CD4-positive, CD25-positive, alpha-beta regulatory T cell (primary cell): Measurements from ENCODE around the gene IGF1. TPM values are rescaled to one million over a fixed set of nuclear protein-coding genes. Genes with fewer than 3 reads are reported as not detected.
"Not testable (repeated sequence)": the region's sequence is repeated elsewhere in the genome, so short reads cannot be mapped to it uniquely, and the experiment has no call there.

Source experiments
- ATAC-seq, 2 donors: fragments of 150-1000 bp; cut with Tn5 transposase; one replicate each; pipeline ENCODE4 v1.10.0; 2021; ENCODE audit warnings: low read depth in 2 of 2, moderate number of reproducible peaks in 2 of 2, moderate library complexity in 1 of 2
- DNase-seq, 3 donors: peaks; one replicate each; pipeline versions ENCODE4 v3.0.0 to v3.0.0-alpha.2; 2012 to 2022; ENCODE audit warnings: mixed read lengths in 1 of 3
- H3K27ac ChIP-seq: one replicate; pipeline ENCODE4 v1.7.0; 2013; ENCODE audit warnings: mild to moderate bottlenecking, low read length; ENCODE audit not compliant: insufficient read depth, poor library complexity, severe bottlenecking
- H3K27me3 ChIP-seq: one replicate; pipeline ENCODE4 v1.7.0; 2013; ENCODE audit warnings: low read length; ENCODE audit not compliant: control insufficient read depth, insufficient read depth
- H3K36me3 ChIP-seq: one replicate; pipeline ENCODE4 v1.7.0; 2013; ENCODE audit warnings: mild to moderate bottlenecking, low read length, moderate library complexity; ENCODE audit not compliant: control insufficient read depth, insufficient read depth
- H3K4me1 ChIP-seq: 2 replicates; pipeline ENCODE4 v1.7.0; 2013; ENCODE audit warnings: mild to moderate bottlenecking, low read length; ENCODE audit not compliant: insufficient read depth, control insufficient read depth, poor library complexity, severe bottlenecking
- H3K4me3 ChIP-seq: one replicate; pipeline ENCODE4 v1.7.0; 2013; ENCODE audit warnings: low read depth, mild to moderate bottlenecking, low read length, moderate library complexity
- H3K9me3 ChIP-seq, 2 experiments: 1 replicate in 1 of 2; 2 replicates in 1 of 2; pipeline ENCODE4 v1.7.0; 2013; ENCODE audit warnings: low read length in 2 of 2, mild to moderate bottlenecking in 1 of 2, moderate library complexity in 1 of 2; ENCODE audit not compliant: control insufficient read depth in 2 of 2
- H3K27ac Mint-ChIP-seq, 3 donors: one replicate each; pipeline ENCODE4 v1.8.0; 2020 to 2022; ENCODE audit warnings: mild to moderate bottlenecking in 3 of 3, mixed read lengths in 3 of 3, moderate library complexity in 2 of 3
- H3K27me3 Mint-ChIP-seq: one replicate; pipeline ENCODE4 v1.8.0; 2022; ENCODE audit warnings: mild to moderate bottlenecking, mixed read lengths
- H3K36me3 Mint-ChIP-seq: one replicate; pipeline ENCODE4 v1.8.0; 2020; ENCODE audit warnings: mixed read lengths
- H3K4me1 Mint-ChIP-seq, 4 donors: one replicate each; pipeline ENCODE4 v1.8.0; 2020 to 2022; ENCODE audit warnings: mixed read lengths in 4 of 4, mild to moderate bottlenecking in 1 of 4
- H3K4me3 Mint-ChIP-seq, 4 donors: one replicate each; pipeline ENCODE4 v1.8.0; 2020 to 2022; ENCODE audit warnings: mild to moderate bottlenecking in 4 of 4, mixed read lengths in 4 of 4, moderate library complexity in 3 of 4
- H3K9me3 Mint-ChIP-seq, 7 donors: one replicate each; pipeline ENCODE4 v1.8.0; 2020 to 2022; ENCODE audit warnings: mixed read lengths in 7 of 7, mild to moderate bottlenecking in 3 of 7, moderate library complexity in 2 of 7
- polyA plus RNA-seq, 4 donors: library from polyadenylated mRNA; unstranded; fragments of 300-500 nt; fragmentation: Illumina TruSeq; gene quantifications; one replicate each; pipeline ENCODE4 v1.2.3, GENCODE V29; 2021
- total RNA-seq: library from RNA; stranded (reverse); gene quantifications from one replicate; pipeline ENCODE4 v1.2.3, GENCODE V29; 2022

Gene IGF1
- total and polyA plus RNA-seq, 5 donors from 2014 or later, result not detected

DNA sequence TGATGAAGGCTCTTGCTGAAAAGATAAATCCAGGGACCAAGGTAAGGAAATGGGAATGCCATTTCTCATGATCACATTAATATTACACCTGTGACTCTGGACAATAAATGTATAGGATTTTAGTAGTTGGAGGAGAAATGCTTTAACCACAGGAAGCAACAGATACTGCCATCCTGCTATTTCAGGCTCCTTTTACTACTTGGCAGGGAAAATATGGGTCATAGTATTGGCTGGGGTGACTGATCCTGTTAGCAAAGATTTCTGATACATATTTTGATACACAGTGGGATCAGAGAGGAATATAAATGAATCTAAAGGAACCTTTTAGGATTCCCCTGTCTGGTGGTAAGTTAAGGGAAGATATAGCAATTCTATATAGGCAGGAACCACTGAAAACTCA is 115.0 kb downstream of the IGF1 start:
- no peak overlapping the region for H3K4me3 Mint-ChIP-seq
- no peaks in the 10 kb centered on the region for H3K4me1 Mint-ChIP-seq
- Histone ChIP-seq H3K9me3 (no peaks in the 10 kb centered on the region), H3K27me3 (no peaks in the 10 kb centered on the region), H3K4me3 (no peak overlapping the region), H3K36me3 (no peaks in the 10 kb centered on the region), H3K4me1 (no peaks in the 10 kb centered on the region), H3K27ac (no peak overlapping the region)
- H3K27ac Mint-ChIP-seq, result no peak overlapping the region
- no peak for DNase-seq
- no peak for ATAC-seq
- H3K36me3 Mint-ChIP-seq, result no peaks in the 10 kb centered on the region
- H3K9me3 Mint-ChIP-seq, result peaks cover 0 to 16% (median 2%) of the 10 kb centered on the region in 7 donors
- H3K27me3 Mint-ChIP-seq, result peaks cover 5% of the 10 kb centered on the region

DNA sequence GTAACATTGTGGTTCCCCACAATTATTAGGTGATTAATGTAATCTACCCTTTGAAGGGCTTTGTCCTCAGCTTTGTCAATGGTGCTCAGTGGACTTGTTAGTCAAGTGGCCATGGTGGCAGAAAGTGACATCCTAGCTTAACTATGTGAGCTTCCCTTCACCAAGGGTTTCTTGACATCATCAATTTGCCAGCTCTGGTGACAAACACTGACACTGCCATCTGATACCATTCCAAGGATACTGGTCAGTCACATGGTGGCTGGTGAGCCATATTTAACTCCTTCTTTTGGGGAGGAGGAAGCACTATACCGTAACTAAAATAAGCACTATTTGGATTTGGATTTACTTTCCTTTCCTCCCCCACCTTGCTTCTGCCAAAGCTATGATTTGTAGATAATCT is 115.7 kb downstream of the IGF1 start:
- no peaks in the 10 kb centered on the region for H3K36me3 Mint-ChIP-seq
- peaks cover 0 to 16% (median 3%) of the 10 kb centered on the region in 7 donors for H3K9me3 Mint-ChIP-seq
- no peaks in the 10 kb centered on the region for H3K4me1 Mint-ChIP-seq
- no peak overlapping the region for H3K4me3 Mint-ChIP-seq
- ATAC-seq, result no peak
- peaks cover 5% of the 10 kb centered on the region for H3K27me3 Mint-ChIP-seq
- no peak overlapping the region for H3K27ac Mint-ChIP-seq
- Histone ChIP-seq H3K36me3 (no peaks in the 10 kb centered on the region), H3K27ac (no peak overlapping the region), H3K27me3 (no peaks in the 10 kb centered on the region), H3K9me3 (no peaks in the 10 kb centered on the region), H3K4me1 (no peaks in the 10 kb centered on the region), H3K4me3 (no peak overlapping the region)
- DNase-seq, result no peak

DNA sequence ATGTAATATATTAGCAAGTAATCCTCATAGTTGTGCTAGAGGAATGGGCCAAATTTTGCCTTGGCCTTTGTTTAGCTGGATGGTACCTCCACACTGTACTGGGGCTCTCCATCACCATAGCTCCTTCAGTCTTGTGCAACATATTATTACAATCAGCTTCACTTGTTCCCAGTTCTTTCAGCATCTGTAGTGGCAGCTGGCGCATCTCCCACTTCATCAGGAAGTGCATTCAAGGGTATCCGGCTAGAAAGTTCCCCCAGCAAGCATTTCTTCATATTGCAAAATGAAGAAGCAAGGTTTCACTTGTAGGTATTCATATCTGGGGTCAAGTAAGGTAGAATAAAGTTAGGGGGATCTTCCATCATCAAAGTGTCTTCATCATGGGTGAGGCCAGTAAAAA is 123.7 kb downstream of the IGF1 start:
- Mint-ChIP-seq H3K9me3 (peaks cover 0 to 23% (median 12%) of the 10 kb centered on the region in 7 donors), H3K36me3 (no peaks in the 10 kb centered on the region)
- H3K27me3 ChIP-seq, result no peaks in the 10 kb centered on the region

DNA sequence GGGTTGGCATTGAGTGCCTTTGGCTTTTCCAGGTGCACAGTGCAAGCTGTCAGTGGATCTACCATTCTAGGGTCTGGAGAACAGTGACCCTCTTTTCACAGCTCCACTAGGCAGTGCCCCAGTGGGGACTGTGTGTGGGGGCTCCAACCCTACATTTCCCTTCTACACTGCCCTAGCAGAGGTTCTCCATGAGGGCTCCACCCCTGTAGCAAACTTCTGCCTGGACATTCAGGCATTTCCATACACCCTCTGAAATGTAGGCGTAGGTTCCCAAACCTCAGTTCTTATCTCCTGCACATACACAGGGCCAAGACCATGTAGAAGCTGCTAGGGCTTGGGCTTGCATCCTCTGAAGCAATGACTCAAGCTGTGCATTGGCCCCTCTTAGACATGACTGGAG is 126.1 kb downstream of the IGF1 start:
- not testable (repeated sequence) for H3K4me3 ChIP-seq, H3K36me3 Mint-ChIP-seq, H3K27ac ChIP-seq, H3K4me1 ChIP-seq, H3K27ac Mint-ChIP-seq, H3K4me1 Mint-ChIP-seq, ATAC-seq, H3K4me3 Mint-ChIP-seq, H3K27me3 ChIP-seq, H3K27me3 Mint-ChIP-seq, H3K36me3 ChIP-seq, DNase-seq
- peaks cover 4 to 14% of the 10 kb centered on the region in 2 experiments for H3K9me3 ChIP-seq
- peaks cover 0 to 23% (median 10%) of the 10 kb centered on the region in 7 donors for H3K9me3 Mint-ChIP-seq

More for the DNA sequence above, 123.7 kb downstream of the IGF1 start:
- Histone ChIP-seq H3K36me3 (no peaks in the 10 kb centered on the region), H3K4me1 (no peaks in the 10 kb centered on the region), H3K9me3 (peaks cover 4 to 14% of the 10 kb centered on the region in 2 experiments), H3K4me3 (no peak overlapping the region), H3K27ac (no peak overlapping the region)
- Mint-ChIP-seq H3K27me3 (no peaks in the 10 kb centered on the region), H3K4me1 (no peaks in the 10 kb centered on the region), H3K4me3 (no peak overlapping the region), H3K27ac (no peak overlapping the region)
- DNase-seq (no peak), ATAC-seq (no peak)

DNA sequence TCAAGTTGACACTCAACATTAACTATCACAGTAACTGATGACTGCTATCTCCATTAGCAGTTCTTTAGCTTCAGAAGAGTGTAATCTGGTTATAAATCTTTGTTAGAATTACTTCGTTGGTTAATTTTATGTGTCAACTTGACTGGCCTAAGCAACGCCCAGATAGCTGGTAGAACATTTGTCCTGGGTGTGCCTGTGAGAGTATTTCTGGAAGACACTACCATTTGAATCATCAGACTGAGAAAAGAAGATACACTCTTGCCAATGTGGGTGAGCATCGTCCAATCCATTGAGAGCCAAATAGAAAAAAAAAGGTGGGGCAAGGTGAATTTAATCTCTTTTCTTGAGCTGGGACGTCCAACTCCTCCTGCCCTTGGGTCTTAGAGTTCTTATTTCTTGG is 129.0 kb downstream of the IGF1 start:
- H3K9me3 Mint-ChIP-seq, result peaks cover 0 to 23% (median 8%) of the 10 kb centered on the region in 7 donors
- Histone ChIP-seq H3K9me3 (peaks cover 4 to 14% of the 10 kb centered on the region in 2 experiments), H3K27ac (no peak overlapping the region), H3K4me1 (no peaks in the 10 kb centered on the region), H3K36me3 (no peaks in the 10 kb centered on the region), H3K27me3 (no peaks in the 10 kb centered on the region), H3K4me3 (no peak overlapping the region)
- no peak overlapping the region for H3K27ac Mint-ChIP-seq
- H3K36me3 Mint-ChIP-seq, result no peaks in the 10 kb centered on the region
- DNase-seq (no peak), ATAC-seq (no peak)
- no peak overlapping the region for H3K4me3 Mint-ChIP-seq
- H3K27me3 Mint-ChIP-seq, result no peaks in the 10 kb centered on the region
- H3K4me1 Mint-ChIP-seq, result no peaks in the 10 kb centered on the region

DNA sequence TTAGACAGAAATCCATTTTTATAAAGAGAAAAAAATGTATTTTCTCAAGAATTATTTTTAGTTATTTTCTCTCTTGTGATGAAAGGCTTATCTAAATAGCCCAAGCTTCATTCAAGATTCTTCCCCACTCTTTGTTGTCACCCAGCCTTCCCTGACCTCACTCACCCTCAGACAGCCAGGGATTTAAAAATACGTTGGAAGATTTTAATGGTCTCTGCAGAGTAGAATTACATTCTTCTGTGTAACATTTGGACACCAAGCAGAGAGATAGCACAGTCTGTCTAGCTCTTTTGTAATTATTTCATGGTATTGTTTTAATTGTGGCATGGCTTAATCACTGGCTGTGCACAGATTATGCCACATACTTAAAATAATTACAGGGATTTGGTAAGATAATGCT is 130.3 kb downstream of the IGF1 start:
- peaks cover 0 to 15% (median 7%) of the 10 kb centered on the region in 7 donors for H3K9me3 Mint-ChIP-seq
- no peak for DNase-seq
- H3K27ac Mint-ChIP-seq, result no peak overlapping the region
- no peaks in the 10 kb centered on the region for H3K36me3 Mint-ChIP-seq
- Histone ChIP-seq H3K4me3 (no peak overlapping the region), H3K27me3 (no peaks in the 10 kb centered on the region), H3K4me1 (no peaks in the 10 kb centered on the region), H3K36me3 (no peaks in the 10 kb centered on the region), H3K9me3 (peaks cover 4 to 14% of the 10 kb centered on the region in 2 experiments), H3K27ac (no peak overlapping the region)
- no peak overlapping the region for H3K4me3 Mint-ChIP-seq
- H3K4me1 Mint-ChIP-seq, result no peaks in the 10 kb centered on the region
- no peaks in the 10 kb centered on the region for H3K27me3 Mint-ChIP-seq
- ATAC-seq, result no peak

DNA sequence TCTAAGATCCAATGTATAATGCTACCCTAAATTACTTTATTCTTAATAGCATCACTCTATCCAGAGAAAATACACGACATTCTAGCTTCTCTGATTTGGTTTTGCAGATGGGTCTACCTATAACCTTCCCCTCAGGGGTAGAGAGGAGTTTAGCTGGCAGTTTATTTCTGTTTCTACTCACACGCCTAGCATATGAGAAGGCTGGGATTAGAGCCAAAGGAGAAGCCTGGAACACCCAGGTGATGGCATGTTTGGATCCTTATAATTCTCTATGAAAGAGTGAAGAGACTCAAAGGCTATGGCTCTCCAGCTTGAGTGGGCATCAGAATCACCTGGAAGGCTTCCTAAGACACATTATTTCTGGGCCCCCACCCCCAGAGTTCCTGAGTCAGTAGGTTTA is 131.3 kb downstream of the IGF1 start:
- H3K27ac ChIP-seq, result no peak overlapping the region
- no peaks in the 10 kb centered on the region for H3K4me1 Mint-ChIP-seq
- no peaks in the 10 kb centered on the region for H3K36me3 ChIP-seq
- peaks cover 0 to 12% (median 7%) of the 10 kb centered on the region in 7 donors for H3K9me3 Mint-ChIP-seq
- ATAC-seq (no peak), DNase-seq (no peak)
- H3K27ac Mint-ChIP-seq, result no peak overlapping the region
- no peaks in the 10 kb centered on the region for H3K36me3 Mint-ChIP-seq
- H3K4me1 ChIP-seq, result no peaks in the 10 kb centered on the region
- no peaks in the 10 kb centered on the region for H3K27me3 ChIP-seq
- H3K9me3 ChIP-seq, result peaks cover 4 to 10% of the 10 kb centered on the region in 2 experiments
- no peaks in the 10 kb centered on the region for H3K27me3 Mint-ChIP-seq
- no peak overlapping the region for H3K4me3 ChIP-seq
- H3K4me3 Mint-ChIP-seq, result no peak overlapping the region

DNA sequence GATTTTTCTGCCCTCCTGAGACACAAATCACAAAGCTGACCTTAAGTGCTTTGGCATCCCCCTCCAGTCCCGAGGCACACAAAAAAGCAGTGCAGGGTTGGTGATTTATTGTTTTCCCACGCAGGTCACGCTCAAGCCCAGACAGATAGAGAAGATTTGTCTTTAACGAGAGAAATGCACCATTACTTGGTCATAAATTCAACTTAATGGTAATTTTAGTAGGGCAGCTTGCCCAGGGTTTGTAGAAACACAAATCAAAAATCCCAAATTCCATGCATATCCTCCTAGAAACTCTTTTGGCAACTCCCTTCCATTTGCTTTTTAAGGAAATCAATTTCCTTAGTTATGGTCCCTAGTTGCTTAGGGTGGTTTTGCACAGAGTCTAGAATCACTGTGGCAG is 132.6 kb downstream of the IGF1 start:
- Mint-ChIP-seq H3K27me3 (no peaks in the 10 kb centered on the region), H3K4me3 (no peak overlapping the region), H3K4me1 (no peaks in the 10 kb centered on the region), H3K36me3 (no peaks in the 10 kb centered on the region), H3K9me3 (peaks cover 0 to 9% (median 7%) of the 10 kb centered on the region in 7 donors), H3K27ac (no peak overlapping the region)
- DNase-seq, result no peak
- no peaks in the 10 kb centered on the region for H3K36me3 ChIP-seq
- ATAC-seq, result no peak
- H3K4me3 ChIP-seq, result no peak overlapping the region
- peaks cover 0 to 4% of the 10 kb centered on the region in 2 experiments for H3K9me3 ChIP-seq
- H3K27ac ChIP-seq, result no peak overlapping the region
- no peaks in the 10 kb centered on the region for H3K27me3 ChIP-seq
- no peaks in the 10 kb centered on the region for H3K4me1 ChIP-seq
